CD4-positive, alpha-beta T cell treated with Interferon gamma for 1 hour (primary cell): ENCODE results near the gene NAA16.
"Not testable (repeated sequence)": the region's sequence is repeated elsewhere in the genome, so short reads cannot be mapped to it uniquely, and the experiment has no call there.

ENCODE experiments used
- DNase-seq: peaks from one replicate; pipeline ENCODE4 v3.0.0-alpha.2; 2020

NAA16 gene

GRCh38 chr13:41306271-41307145 is 4.6 kb upstream of the NAA16 start:
- no peak for DNase-seq

- no peak for DNase-seq
Observed at GRCh38 chr13:41307884-41308640, 3.0 kb upstream of the NAA16 start.

- peak; percentile 48 for DNase-seq
Observed at GRCh38 chr13:41311406-41312175, 524 bp downstream of the NAA16 start.

- DNase-seq = no peak
Observed at GRCh38 chr13:41312176-41312500, 1.1 kb downstream of the NAA16 start.

GRCh38 chr13:41313117-41313516 is 2.0 kb downstream of the NAA16 start:
- DNase-seq = no peak

GRCh38 chr13:41313659-41314197 is 2.7 kb downstream of the NAA16 start:
- no peak for DNase-seq

GRCh38 chr13:41315443-41316047 is 4.5 kb downstream of the NAA16 start:
- DNase-seq = no peak

GRCh38 chr13:41317243-41317642 is 6.2 kb downstream of the NAA16 start:
- DNase-seq = no peak

GRCh38 chr13:41325752-41326151 is 14.7 kb downstream of the NAA16 start:
- no peak for DNase-seq

- no peak for DNase-seq
Observed at GRCh38 chr13:41326661-41327060, 15.6 kb downstream of the NAA16 start.

- no peak for DNase-seq
Observed at GRCh38 chr13:41327994-41328790, 17.1 kb downstream of the NAA16 start.

GRCh38 chr13:41332829-41333228 is 21.8 kb downstream of the NAA16 start:
- DNase-seq = no peak

- no peak for DNase-seq
Observed at GRCh38 chr13:41334810-41335209, 23.7 kb downstream of the NAA16 start.

- no peak for DNase-seq
Observed at GRCh38 chr13:41344358-41344757, 33.3 kb downstream of the NAA16 start.

- DNase-seq = no peak
Observed at GRCh38 chr13:41345165-41345913, 34.3 kb downstream of the NAA16 start.

GRCh38 chr13:41345914-41346589 is 35.0 kb downstream of the NAA16 start:
- DNase-seq = no peak

- DNase-seq = peak; percentile 68
Observed at GRCh38 chr13:41352935-41353840, 42.1 kb downstream of the NAA16 start.

GRCh38 chr13:41354416-41354815 is 43.3 kb downstream of the NAA16 start:
- DNase-seq = no peak

- DNase-seq = not testable (repeated sequence)
Observed at GRCh38 chr13:41356385-41356648, 45.2 kb downstream of the NAA16 start.

GRCh38 chr13:41356786-41357185 is 45.7 kb downstream of the NAA16 start:
- peak; percentile 7 for DNase-seq
